ENCODE measurements around the gene FAM217A. TPM values are rescaled to one million over a fixed set of nuclear protein-coding genes. Genes with fewer than 3 reads are reported as not detected.

FAM217A gene
- total RNA-seq, 1 donor from 2014 or later: not detected

Other genes with a start within 250 kb of the FAM217A start
- 3.8 TPM for gene FAM50B, start 229.8 kb downstream of the FAM217A start, total RNA-seq (ENCODE audit: unreplicated experiment)
- 66.3 TPM for gene ECI2, start 56.4 kb upstream of the FAM217A start, total RNA-seq (ENCODE audit: unreplicated experiment)

Data from endothelial cell (in vitro differentiated cells).